Measurements from ENCODE around the gene MAPK8IP1.

MAPK8IP1 gene

GRCh38 chr11:45860348-45860747 is 25.1 kb upstream of the MAPK8IP1 start:
- no peak for DNase-seq (ENCODE audit: low spot score)

GRCh38 chr11:45860764-45861510 is 24.5 kb upstream of the MAPK8IP1 start:
- DNase-seq (ENCODE audit: low spot score), result no peak

GRCh38 chr11:45864041-45864440 is 21.4 kb upstream of the MAPK8IP1 start:
- no peak for DNase-seq (ENCODE audit: low spot score)

GRCh38 chr11:45869551-45869950 is 15.9 kb upstream of the MAPK8IP1 start:
- DNase-seq (ENCODE audit: low spot score), result no peak

GRCh38 chr11:45870706-45871105 is 14.7 kb upstream of the MAPK8IP1 start:
- DNase-seq (ENCODE audit: low spot score), result no peak

- no peak for DNase-seq (ENCODE audit: low spot score)
Observed at GRCh38 chr11:45871638-45872037, 13.8 kb upstream of the MAPK8IP1 start.

- peak; percentile 81 for DNase-seq (ENCODE audit: low spot score)
Observed at GRCh38 chr11:45872651-45873356, 12.6 kb upstream of the MAPK8IP1 start.

- DNase-seq (ENCODE audit: low spot score), result no peak
Observed at GRCh38 chr11:45876401-45876800, 9.1 kb upstream of the MAPK8IP1 start.

- no peak for DNase-seq (ENCODE audit: low spot score)
Observed at GRCh38 chr11:45877221-45877620, 8.2 kb upstream of the MAPK8IP1 start.

- no peak for DNase-seq (ENCODE audit: low spot score)
Observed at GRCh38 chr11:45877845-45878244, 7.6 kb upstream of the MAPK8IP1 start.

- no peak for DNase-seq (ENCODE audit: low spot score)
Observed at GRCh38 chr11:45879803-45880686, 5.4 kb upstream of the MAPK8IP1 start.

GRCh38 chr11:45880772-45881570 is 4.5 kb upstream of the MAPK8IP1 start:
- DNase-seq (ENCODE audit: low spot score), result no peak

GRCh38 chr11:45881708-45882368 is 3.6 kb upstream of the MAPK8IP1 start:
- no peak for DNase-seq (ENCODE audit: low spot score)

GRCh38 chr11:45884596-45885185 is 760 bp upstream of the MAPK8IP1 start:
- no peak for DNase-seq (ENCODE audit: low spot score)

GRCh38 chr11:45885921-45886721 is 670 bp downstream of the MAPK8IP1 start:
- peak; percentile 60 for DNase-seq (ENCODE audit: low spot score)

GRCh38 chr11:45886816-45887520 is 1.5 kb downstream of the MAPK8IP1 start:
- no peak for DNase-seq (ENCODE audit: low spot score)

GRCh38 chr11:45887587-45887986 is 2.1 kb downstream of the MAPK8IP1 start:
- no peak for DNase-seq (ENCODE audit: low spot score)

- DNase-seq (ENCODE audit: low spot score), result no peak
Observed at GRCh38 chr11:45889555-45889954, 4.1 kb downstream of the MAPK8IP1 start.

- no peak for DNase-seq (ENCODE audit: low spot score)
Observed at GRCh38 chr11:45889966-45890365, 4.5 kb downstream of the MAPK8IP1 start.

Data from ecto neural progenitor cell (in vitro differentiated cells).